Ishikawa (cell line): ENCODE measurements around the gene BOLA3.

Experiments used
- CEBPB ChIP-seq: IDR thresholded peaks from 2 replicates; pipeline ENCODE4 v1.6.1; 2012
- CREB1 ChIP-seq: IDR thresholded peaks from 2 replicates; pipeline ENCODE4 v1.6.1; 2012; ENCODE audit warnings: low read depth
- EGR1 ChIP-seq: IDR thresholded peaks from 2 replicates; pipeline ENCODE4 v1.6.1; 2012
- EP300 ChIP-seq: IDR thresholded peaks from 2 replicates; pipeline ENCODE4 v1.6.1; 2012; ENCODE audit warnings: borderline replicate concordance
- FOXM1 ChIP-seq: IDR thresholded peaks from 2 replicates; pipeline ENCODE4 v1.6.1; 2012; ENCODE audit warnings: low read depth, borderline replicate concordance
- NFIC ChIP-seq: IDR thresholded peaks from 2 replicates; pipeline ENCODE4 v1.6.1; 2012
- RAD21 ChIP-seq: IDR thresholded peaks from 2 replicates; pipeline ENCODE4 v1.6.1; 2012; ENCODE audit warnings: low read depth
- TAF1 ChIP-seq: IDR thresholded peaks from 2 replicates; pipeline ENCODE4 v1.6.1; 2012; ENCODE audit warnings: low read depth, mild to moderate bottlenecking
- TCF12 ChIP-seq: IDR thresholded peaks from 2 replicates; pipeline ENCODE4 v1.6.1; 2012; ENCODE audit warnings: low read depth
- TEAD4 ChIP-seq: IDR thresholded peaks from 2 replicates; pipeline ENCODE4 v1.6.1; 2012
- YY1 ChIP-seq: IDR thresholded peaks from 2 replicates; pipeline ENCODE4 v1.6.1; 2012; ENCODE audit warnings: low read depth
- ZBTB7A ChIP-seq: IDR thresholded peaks from 2 replicates; pipeline ENCODE4 v1.6.1; 2012; ENCODE audit warnings: low read depth
- TF ChIP-seq, protein P1 (sequence below): IDR thresholded peaks from 2 replicates; pipeline ENCODE4 v1.6.1; 2012; ENCODE audit warnings: low read depth, mild to moderate bottlenecking
- TF ChIP-seq, protein P2 (sequence below): IDR thresholded peaks from 2 replicates; pipeline ENCODE4 v1.6.1; 2012
- TF ChIP-seq, protein P3 (sequence below): IDR thresholded peaks from 2 replicates; pipeline ENCODE4 v1.6.1; 2012

BOLA3 gene

DNA sequence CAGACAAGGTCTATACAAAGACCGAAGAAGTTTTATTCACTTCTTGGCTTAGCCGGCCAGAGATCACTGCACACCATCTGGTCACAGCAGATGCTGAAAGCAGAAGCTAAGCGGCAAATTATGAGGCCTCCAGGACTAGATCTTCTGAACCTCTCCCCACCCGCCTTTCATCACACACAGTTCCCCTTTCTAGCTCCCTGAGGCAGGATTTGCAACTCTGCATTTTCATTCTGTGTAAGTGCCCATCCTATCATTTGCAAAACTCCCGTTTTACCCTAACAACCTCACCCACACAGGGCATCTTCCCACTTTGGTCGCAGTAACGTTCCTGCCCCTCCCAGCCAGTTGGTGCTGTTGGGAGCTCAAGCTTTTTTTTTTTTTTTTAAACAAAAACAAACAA is 34.0 kb upstream of the BOLA3 start:
- TF ChIP-seq, protein P1, sequence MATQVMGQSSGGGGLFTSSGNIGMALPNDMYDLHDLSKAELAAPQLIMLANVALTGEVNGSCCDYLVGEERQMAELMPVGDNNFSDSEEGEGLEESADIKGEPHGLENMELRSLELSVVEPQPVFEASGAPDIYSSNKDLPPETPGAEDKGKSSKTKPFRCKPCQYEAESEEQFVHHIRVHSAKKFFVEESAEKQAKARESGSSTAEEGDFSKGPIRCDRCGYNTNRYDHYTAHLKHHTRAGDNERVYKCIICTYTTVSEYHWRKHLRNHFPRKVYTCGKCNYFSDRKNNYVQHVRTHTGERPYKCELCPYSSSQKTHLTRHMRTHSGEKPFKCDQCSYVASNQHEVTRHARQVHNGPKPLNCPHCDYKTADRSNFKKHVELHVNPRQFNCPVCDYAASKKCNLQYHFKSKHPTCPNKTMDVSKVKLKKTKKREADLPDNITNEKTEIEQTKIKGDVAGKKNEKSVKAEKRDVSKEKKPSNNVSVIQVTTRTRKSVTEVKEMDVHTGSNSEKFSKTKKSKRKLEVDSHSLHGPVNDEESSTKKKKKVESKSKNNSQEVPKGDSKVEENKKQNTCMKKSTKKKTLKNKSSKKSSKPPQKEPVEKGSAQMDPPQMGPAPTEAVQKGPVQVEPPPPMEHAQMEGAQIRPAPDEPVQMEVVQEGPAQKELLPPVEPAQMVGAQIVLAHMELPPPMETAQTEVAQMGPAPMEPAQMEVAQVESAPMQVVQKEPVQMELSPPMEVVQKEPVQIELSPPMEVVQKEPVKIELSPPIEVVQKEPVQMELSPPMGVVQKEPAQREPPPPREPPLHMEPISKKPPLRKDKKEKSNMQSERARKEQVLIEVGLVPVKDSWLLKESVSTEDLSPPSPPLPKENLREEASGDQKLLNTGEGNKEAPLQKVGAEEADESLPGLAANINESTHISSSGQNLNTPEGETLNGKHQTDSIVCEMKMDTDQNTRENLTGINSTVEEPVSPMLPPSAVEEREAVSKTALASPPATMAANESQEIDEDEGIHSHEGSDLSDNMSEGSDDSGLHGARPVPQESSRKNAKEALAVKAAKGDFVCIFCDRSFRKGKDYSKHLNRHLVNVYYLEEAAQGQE: no peak
- TF ChIP-seq TEAD4: no peak
- TF ChIP-seq EGR1: no peak
- no peak for TF ChIP-seq CEBPB
- TF ChIP-seq ZBTB7A: no peak
- TF ChIP-seq FOXM1: no peak
- TF ChIP-seq TCF12: no peak
- TF ChIP-seq, protein P2, sequence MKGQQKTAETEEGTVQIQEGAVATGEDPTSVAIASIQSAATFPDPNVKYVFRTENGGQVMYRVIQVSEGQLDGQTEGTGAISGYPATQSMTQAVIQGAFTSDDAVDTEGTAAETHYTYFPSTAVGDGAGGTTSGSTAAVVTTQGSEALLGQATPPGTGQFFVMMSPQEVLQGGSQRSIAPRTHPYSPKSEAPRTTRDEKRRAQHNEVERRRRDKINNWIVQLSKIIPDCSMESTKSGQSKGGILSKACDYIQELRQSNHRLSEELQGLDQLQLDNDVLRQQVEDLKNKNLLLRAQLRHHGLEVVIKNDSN: no peak
- TF ChIP-seq EP300: no peak
- no peak for TF ChIP-seq NFIC
- no peak for TF ChIP-seq CREB1

DNA sequence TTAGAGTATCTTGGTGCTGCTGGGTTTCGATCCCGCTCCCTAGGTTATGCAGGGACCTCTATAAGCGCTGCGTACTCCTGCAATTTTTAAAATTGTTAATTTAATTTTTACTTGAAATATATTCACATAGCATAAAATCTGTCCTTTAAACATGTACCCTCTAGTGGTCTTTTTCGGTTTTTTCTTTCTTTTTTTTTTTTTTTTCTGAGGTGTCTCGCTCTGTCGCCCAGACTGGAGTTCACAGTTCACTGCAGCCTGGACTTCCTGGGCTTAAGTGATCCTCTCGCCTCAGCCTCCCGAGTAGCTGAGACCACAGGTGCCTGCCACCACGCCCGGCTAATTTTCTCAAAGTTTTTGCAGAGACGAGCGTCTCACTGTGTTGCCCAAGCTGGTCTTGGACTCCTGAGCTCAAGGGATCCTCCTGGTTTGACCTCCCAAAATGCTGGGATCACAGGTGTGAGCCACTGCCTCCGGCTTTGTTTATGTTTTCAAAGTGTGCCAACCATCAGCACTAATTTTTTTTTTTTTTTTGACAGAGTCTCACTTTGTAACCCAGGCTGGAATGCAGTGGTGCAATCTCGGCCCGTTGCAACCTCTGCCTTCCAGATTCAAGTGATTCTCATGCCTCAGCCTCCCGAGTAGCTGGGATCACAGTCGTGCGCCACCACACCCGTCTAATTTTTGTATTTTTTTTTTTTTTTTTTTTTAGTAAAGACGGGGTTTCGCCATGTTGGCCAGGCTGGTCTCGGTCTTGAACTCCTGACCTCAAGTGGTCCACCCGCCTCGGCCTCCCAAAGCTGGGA is 31.6 kb upstream of the BOLA3 start:
- TF ChIP-seq CREB1: no peak
- TF ChIP-seq, protein P3, sequence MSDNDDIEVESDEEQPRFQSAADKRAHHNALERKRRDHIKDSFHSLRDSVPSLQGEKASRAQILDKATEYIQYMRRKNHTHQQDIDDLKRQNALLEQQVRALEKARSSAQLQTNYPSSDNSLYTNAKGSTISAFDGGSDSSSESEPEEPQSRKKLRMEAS: no peak
- TF ChIP-seq RAD21: no peak
- TF ChIP-seq, protein P2: no peak
- no peak for TF ChIP-seq EGR1
- no peak for TF ChIP-seq TAF1
- no peak for TF ChIP-seq EP300
- TF ChIP-seq, protein P1: no peak
- no peak for TF ChIP-seq NFIC
- TF ChIP-seq FOXM1: no peak
- no peak for TF ChIP-seq CEBPB
- TF ChIP-seq TCF12: no peak
- TF ChIP-seq ZBTB7A: no peak
- TF ChIP-seq YY1: no peak; the same call in 1 of the 2 replicates
- TF ChIP-seq TEAD4: no peak

DNA sequence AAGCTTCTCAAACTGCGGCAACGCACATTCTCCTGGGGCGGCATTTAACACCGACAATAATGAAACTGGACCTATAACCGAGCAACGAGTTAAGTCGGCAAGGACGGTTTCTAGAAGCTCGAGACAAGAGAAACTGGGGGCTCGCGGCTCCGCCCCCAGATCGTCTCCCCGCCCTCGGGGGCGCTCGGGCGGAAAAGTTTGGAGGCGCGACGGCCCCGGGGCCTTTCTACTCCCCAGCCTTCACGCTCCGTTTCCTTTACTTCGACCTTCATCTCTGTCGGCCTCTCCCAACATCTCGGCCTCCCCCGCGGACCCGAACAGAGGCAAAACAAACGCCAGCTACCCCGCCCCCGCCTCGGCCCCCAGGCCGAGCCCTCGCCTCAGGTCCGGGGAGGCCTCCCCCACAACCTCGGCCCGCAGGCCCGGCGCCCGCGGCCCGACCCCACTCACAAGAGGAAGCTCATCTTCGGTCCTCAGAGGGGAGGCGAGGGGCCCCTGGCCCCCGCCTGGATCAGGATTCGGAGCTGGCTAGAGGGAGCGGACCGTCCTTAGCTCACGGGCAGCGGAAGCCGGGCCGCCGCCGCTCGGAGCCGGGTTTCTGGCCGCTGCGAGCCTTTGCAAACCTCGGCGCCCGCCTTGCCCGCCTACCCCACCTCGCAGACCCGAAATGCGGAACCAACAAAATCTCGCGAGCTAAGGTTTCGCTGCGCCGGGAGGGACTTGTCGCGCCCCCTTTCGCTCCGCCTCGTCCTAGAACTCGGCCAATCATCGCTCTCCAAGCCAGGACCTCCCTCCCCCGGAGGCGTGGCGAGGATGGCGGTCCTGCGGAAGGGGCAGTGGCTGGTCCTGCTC is 30.7 kb upstream of the BOLA3 start, which contains the start of gene MOB1A:
TSS of gene MOB1A (minus strand) at position 669 of the 852 bp plus-strand sequence. CDS start at position 464, 205 bp downstream.
- TF ChIP-seq TCF12 (peak; percentile 60; the same call in 1 of the 2 replicates), EP300 (no peak; the same call in 1 of the 2 replicates), CREB1 (no peak), TAF1 (peak; percentile 93), FOXM1 (peak; percentile 55; the same call in 1 of the 2 replicates), YY1 (peak; percentile 64; the same call in 1 of the 2 replicates), EGR1 (peak; percentile 46), ZBTB7A (0 out of 2 replicates have a peak, but pooled peaks have one; percentile 54), RAD21 (no peak), CEBPB (no peak), NFIC (no peak), TEAD4 (peak; percentile 38; the same call in 1 of the 2 replicates)
- TF ChIP-seq, protein P3: peak; percentile 14
- TF ChIP-seq, protein P2: no peak; the same call in 1 of the 2 replicates
- TF ChIP-seq, protein P1: no peak
